ENCODE measurements around the gene RBM26. TPM values are rescaled to one million over a fixed set of nuclear protein-coding genes. Genes with fewer than 3 reads are reported as not detected.

The RBM26 gene
- total RNA-seq, 1 donor: 50.5 TPM

DNA sequence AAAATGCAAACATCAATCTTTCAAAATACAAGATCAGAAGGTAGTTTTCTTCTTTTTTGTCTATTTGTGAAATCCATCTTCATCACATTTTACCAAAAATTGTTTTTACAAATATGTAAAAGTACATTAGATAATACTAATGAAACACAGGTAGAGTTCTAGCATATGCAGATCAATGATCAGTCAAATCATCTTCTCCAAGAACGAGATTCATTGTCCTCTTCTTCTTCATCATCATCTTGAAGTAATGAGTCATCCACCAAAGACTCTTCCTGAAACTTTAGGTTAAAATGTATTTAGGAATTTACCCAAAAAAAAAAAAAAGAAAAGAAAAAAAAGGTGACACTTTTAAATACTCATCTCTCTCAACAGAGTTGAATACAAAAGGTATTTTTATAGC, 85.6 kb downstream of the RBM26 start:
- no peak for DNase-seq (ENCODE audit: low read depth)
- H3K4me3 ChIP-seq (ENCODE audit: low read depth, low read length): no peak overlapping the region
- TF ChIP-seq, protein P1, sequence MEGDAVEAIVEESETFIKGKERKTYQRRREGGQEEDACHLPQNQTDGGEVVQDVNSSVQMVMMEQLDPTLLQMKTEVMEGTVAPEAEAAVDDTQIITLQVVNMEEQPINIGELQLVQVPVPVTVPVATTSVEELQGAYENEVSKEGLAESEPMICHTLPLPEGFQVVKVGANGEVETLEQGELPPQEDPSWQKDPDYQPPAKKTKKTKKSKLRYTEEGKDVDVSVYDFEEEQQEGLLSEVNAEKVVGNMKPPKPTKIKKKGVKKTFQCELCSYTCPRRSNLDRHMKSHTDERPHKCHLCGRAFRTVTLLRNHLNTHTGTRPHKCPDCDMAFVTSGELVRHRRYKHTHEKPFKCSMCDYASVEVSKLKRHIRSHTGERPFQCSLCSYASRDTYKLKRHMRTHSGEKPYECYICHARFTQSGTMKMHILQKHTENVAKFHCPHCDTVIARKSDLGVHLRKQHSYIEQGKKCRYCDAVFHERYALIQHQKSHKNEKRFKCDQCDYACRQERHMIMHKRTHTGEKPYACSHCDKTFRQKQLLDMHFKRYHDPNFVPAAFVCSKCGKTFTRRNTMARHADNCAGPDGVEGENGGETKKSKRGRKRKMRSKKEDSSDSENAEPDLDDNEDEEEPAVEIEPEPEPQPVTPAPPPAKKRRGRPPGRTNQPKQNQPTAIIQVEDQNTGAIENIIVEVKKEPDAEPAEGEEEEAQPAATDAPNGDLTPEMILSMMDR (IDR thresholded peaks at IDR 0.05; ENCODE audit: insufficient read depth, low read depth, low read length): no peak

DNA sequence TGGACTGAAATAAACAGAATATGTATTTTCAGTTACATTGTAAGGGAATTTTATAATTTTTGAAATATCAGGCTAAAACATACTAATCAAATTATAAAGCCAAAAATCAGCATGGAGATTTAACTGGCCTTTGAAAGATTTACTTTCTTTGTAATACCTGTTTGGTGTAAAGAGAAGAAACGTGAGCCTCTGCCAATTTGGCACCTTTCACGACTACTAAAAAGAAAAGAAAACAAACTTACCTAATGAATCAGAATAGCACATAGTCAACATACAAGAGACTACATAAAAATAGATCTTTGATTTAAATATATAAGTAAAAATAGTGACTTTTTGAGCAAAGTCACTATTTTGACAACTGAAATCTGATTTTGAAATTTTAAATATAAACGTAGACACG, 87.4 kb downstream of the RBM26 start:
- no peak overlapping the region for H3K4me3 ChIP-seq (ENCODE audit: low read depth, low read length)
- no peak for DNase-seq (ENCODE audit: low read depth)
- TF ChIP-seq, protein P1 (IDR thresholded peaks at IDR 0.05; ENCODE audit: insufficient read depth, low read depth, low read length): no peak

DNA sequence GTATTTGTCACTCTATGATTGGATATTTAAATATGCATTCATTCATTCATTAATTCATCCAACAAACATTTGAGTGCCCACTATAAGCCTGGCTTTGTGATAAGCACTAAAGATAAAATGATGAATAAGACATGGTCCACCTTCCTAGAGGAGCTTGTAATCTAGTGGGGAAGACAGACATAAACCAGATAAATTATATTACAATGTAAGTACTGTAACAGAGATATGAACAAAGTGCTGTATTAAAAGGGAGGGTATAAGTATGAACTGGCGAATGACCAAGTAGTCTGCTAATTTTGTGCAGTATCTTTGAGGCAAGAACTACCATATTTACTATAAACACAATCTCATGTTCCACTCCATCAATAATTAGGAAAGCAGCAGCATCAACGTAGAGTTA, 88.2 kb downstream of the RBM26 start:
- TF ChIP-seq, protein P1 (IDR thresholded peaks at IDR 0.05; ENCODE audit: insufficient read depth, low read depth, low read length): no peak
- no peak for DNase-seq (ENCODE audit: low read depth)
- no peak overlapping the region for H3K4me3 ChIP-seq (ENCODE audit: low read depth, low read length)

DNA sequence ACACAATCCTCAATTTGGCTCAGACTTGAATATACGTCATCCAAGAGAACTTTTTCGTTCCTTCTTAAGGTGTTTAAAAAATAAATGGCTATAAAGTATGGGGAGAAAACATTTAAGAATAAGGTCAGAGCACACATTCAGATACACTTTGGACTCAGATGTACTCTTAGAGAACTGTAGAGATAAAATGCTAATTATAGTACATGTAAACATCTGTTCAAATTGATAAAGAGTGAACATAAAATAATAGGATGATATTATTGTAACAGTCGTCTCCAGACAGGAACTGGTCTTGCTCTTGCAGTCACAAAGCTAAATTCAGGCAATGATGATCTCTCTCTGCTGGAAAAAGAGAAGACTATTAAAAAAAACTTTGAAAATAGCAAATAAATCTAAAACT, 91.4 kb downstream of the RBM26 start:
- TF ChIP-seq, protein P1 (IDR thresholded peaks at IDR 0.05; ENCODE audit: insufficient read depth, low read depth, low read length): no peak

DNA sequence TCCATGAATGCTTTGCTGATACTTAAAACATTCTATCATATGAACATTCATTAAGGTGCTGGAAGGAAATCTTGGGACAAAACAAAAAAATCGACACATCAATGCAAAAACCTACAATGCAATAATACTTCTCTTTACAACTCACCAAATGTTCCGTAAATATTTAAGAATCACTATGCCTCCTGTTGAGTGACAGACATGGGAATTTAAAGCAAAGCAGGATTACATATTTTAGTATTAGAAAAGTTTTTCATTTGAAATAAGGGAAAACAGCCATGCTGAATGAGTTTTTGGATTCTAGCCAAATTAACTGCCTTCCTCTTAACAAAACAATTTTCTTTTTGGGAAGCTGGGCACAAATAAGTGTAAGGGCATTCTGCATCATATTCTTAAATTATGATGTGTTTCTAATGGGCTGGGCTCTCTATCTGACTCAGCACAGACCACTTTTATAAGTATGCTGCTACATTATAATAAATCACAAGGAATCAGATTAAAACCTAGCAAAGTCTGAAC, 93.7 kb downstream of the RBM26 start:
- no peak overlapping the region for H3K4me3 ChIP-seq (ENCODE audit: low read depth, low read length)
- TF ChIP-seq, protein P1 (IDR thresholded peaks at IDR 0.05; ENCODE audit: insufficient read depth, low read depth, low read length): no peak
- peak; percentile 2 for DNase-seq (ENCODE audit: low read depth)

More for the DNA sequence above, 91.4 kb downstream of the RBM26 start:
- no peak for DNase-seq (ENCODE audit: low read depth)
- H3K4me3 ChIP-seq (ENCODE audit: low read depth, low read length): no peak overlapping the region

DNA sequence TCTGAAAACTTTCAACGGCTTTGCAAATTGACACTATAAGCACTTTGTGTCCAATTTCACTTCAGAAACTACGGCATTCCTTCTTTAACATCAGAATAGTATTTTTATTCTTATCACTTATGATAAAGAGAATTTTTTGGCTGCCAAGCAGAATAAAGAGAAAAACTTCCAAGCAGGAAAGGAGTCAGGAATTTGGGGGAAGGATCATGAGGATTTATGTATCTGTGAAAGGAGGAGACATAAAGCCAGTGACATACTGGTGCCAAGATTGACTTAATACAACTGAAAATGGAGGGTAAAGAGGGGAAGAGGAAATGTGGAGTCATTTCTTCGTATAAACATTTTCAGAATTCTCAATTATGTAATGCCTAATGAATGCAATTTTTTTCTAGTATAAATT, 94.7 kb downstream of the RBM26 start:
- no peak for DNase-seq (ENCODE audit: low read depth)
- H3K4me3 ChIP-seq (ENCODE audit: low read depth, low read length): no peak overlapping the region

More for the DNA sequence above, 94.7 kb downstream of the RBM26 start:
- TF ChIP-seq, protein P1 (IDR thresholded peaks at IDR 0.05; ENCODE audit: insufficient read depth, low read depth, low read length): no peak

All from fibroblast of villous mesenchyme (primary cell).